IMR-90 (cell line): ENCODE results near the gene TMEM131L. TPM values are rescaled to one million over a fixed set of nuclear protein-coding genes. Genes with fewer than 3 reads are reported as not detected.

ENCODE experiments used
- ATAC-seq: fragments of 200-7000 bp; cut with Tn5 transposase; 2 replicates; pipeline ENCODE4 v1.9.1; 2020; ENCODE audit warnings: low read depth, mild to moderate bottlenecking, moderate library complexity
- BruUV-seq: library from RNA; stranded (reverse); fragments of 400-500 nt; replicated peaks from 2 replicates; lab custom pipeline; 2021; lab: Mats Ljungman, UMichigan
- CTCF ChIA-PET: fragments of 300-600 bp; formaldehyde crosslinking; extraction: SDS; loops from one replicate; lab custom pipeline; 2021; ENCODE audit warnings: antibody characterized with exemption; lab: Yijun Ruan, JAX
- POLR2A ChIA-PET: fragments of 300-600 bp; sonication (Branson Sonifier 250); formaldehyde crosslinking; loops from one replicate; lab custom pipeline; 2022; ENCODE audit warnings: antibody characterized with exemption; ENCODE audit not compliant: unreplicated experiment; lab: Charles Lee
- DNase-seq: peaks from one replicate; pipeline ENCODE4 v3.0.0; 2013
- H2AFZ ChIP-seq: replicated peaks from 2 replicates; pipeline ENCODE3; 2013; ENCODE audit warnings: low read length, mild to moderate bottlenecking; ENCODE audit not compliant: poor library complexity
- H2AK5ac ChIP-seq: 2 replicates; pipeline ENCODE4 v1.6.1; 2013; ENCODE audit warnings: low read depth, low read length, inconsistent platforms
- H2AK9ac ChIP-seq: replicated peaks from 2 replicates; pipeline ENCODE3; 2013; ENCODE audit warnings: mild to moderate bottlenecking, low read depth, low read length, moderate library complexity; ENCODE audit not compliant: poor library complexity
- H2BK120ac ChIP-seq: 2 replicates; pipeline ENCODE4 v1.6.1; 2013; ENCODE audit warnings: low read depth, low read length, inconsistent platforms
- H2BK15ac ChIP-seq: 3 replicates; pipeline ENCODE4 v1.6.1; 2013; ENCODE audit warnings: low read depth, low read length, inconsistent platforms
- H2BK20ac ChIP-seq: 2 replicates; pipeline ENCODE4 v1.6.1; 2013; ENCODE audit warnings: low read depth, mild to moderate bottlenecking, inconsistent platforms, low read length, moderate library complexity
- H2BK5ac ChIP-seq: 2 replicates; pipeline ENCODE4 v1.6.1; 2013; ENCODE audit warnings: mild to moderate bottlenecking, low read depth, low read length, inconsistent platforms; ENCODE audit not compliant: poor library complexity, severe bottlenecking
- H3K14ac ChIP-seq: replicated peaks from 2 replicates; pipeline ENCODE4 v1.6.1; 2013; ENCODE audit warnings: low read depth, low read length, inconsistent platforms
- H3K18ac ChIP-seq: 2 replicates; pipeline ENCODE4 v1.6.1; 2013; ENCODE audit warnings: low read depth, low read length, control low read depth
- H3K23ac ChIP-seq: 2 replicates; pipeline ENCODE4 v1.6.1; 2013; ENCODE audit warnings: low read depth, low read length, inconsistent platforms
- H3K27ac ChIP-seq: 2 replicates; pipeline ENCODE4 v1.5.1; 2013; ENCODE audit warnings: mild to moderate bottlenecking, control low read depth, low read length; ENCODE audit not compliant: insufficient read depth
- H3K27me3 ChIP-seq: 2 replicates; pipeline ENCODE4 v1.6.1; 2013; ENCODE audit warnings: low read length; ENCODE audit not compliant: control insufficient read depth, insufficient read depth
- H3K36me3 ChIP-seq: 2 replicates; pipeline ENCODE4 v1.6.1; 2013; ENCODE audit warnings: low read length, mixed read lengths; ENCODE audit not compliant: control insufficient read depth, insufficient read depth
- H3K4ac ChIP-seq: 2 replicates; pipeline ENCODE4 v1.6.1; 2013; ENCODE audit warnings: low read depth, low read length, inconsistent platforms
- H3K4me1 ChIP-seq: 2 replicates; pipeline ENCODE4 v1.6.1; 2013; ENCODE audit warnings: low read length, mixed read lengths; ENCODE audit not compliant: control insufficient read depth, insufficient read depth
- H3K4me2 ChIP-seq: 2 replicates; pipeline ENCODE4 v1.6.1; 2013; ENCODE audit warnings: low read depth, mild to moderate bottlenecking, control low read depth, low read length, moderate library complexity
- H3K4me3 ChIP-seq: 2 replicates; pipeline ENCODE4 v1.5.1; 2013; ENCODE audit warnings: low read depth, mild to moderate bottlenecking, control low read depth, low read length, moderate library complexity; ENCODE audit not compliant: insufficient read depth
- H3K56ac ChIP-seq: 2 replicates; pipeline ENCODE4 v1.6.1; 2013; ENCODE audit warnings: low read length, inconsistent platforms; ENCODE audit not compliant: insufficient read depth; ENCODE audit errors: extremely low read depth
- H3K79me1 ChIP-seq, 2 experiments: 2 replicates each; pipeline ENCODE4 v1.6.1; 2013; ENCODE audit warnings: low read length in 2 of 2, inconsistent platforms in 1 of 2, low read depth in 1 of 2
- H3K9ac ChIP-seq: 2 replicates; pipeline ENCODE4 v1.6.1; 2013; ENCODE audit warnings: low read depth, low read length, control low read depth
- H3K9me1 ChIP-seq: 2 replicates; pipeline ENCODE4 v1.6.1; 2013; ENCODE audit warnings: low read length, inconsistent platforms; ENCODE audit not compliant: insufficient read depth
- H3K9me3 ChIP-seq: 2 replicates; pipeline ENCODE4 v1.6.1; 2013; ENCODE audit warnings: low read length; ENCODE audit not compliant: control insufficient read depth, insufficient read depth
- H4K20me1 ChIP-seq: 2 replicates; pipeline ENCODE4 v1.6.1; 2013; ENCODE audit warnings: low read length, inconsistent platforms; ENCODE audit not compliant: insufficient read depth
- H4K5ac ChIP-seq: 2 replicates; pipeline ENCODE4 v1.6.1; 2013; ENCODE audit warnings: mild to moderate bottlenecking, low read depth, low read length, control low read depth
- H4K8ac ChIP-seq, 2 experiments: 2 replicates each; pipeline ENCODE4 v1.6.1; 2013; ENCODE audit warnings: low read depth in 2 of 2, low read length in 2 of 2, control low read depth in 1 of 2, inconsistent platforms in 1 of 2
- H4K91ac ChIP-seq: 2 replicates; pipeline ENCODE4 v1.6.1; 2013; ENCODE audit warnings: low read depth, low read length, inconsistent platforms; ENCODE audit not compliant: insufficient read depth
- CEBPB ChIP-seq: IDR thresholded peaks from 2 replicates; pipeline ENCODE4 v1.6.1; 2012; ENCODE audit warnings: low read depth, low read length, improper control_type of control experiment
- CTCF ChIP-seq: conservative IDR thresholded peaks from 2 replicates; pipeline ENCODE4 v1.5.1; 2012; ENCODE audit warnings: mild to moderate bottlenecking, low read depth, low read length, improper control_type of control experiment
- ELK1 ChIP-seq: fragments of 150-350 bp; IDR thresholded peaks from 2 replicates; pipeline ENCODE4 v1.6.1; 2016; ENCODE audit warnings: low read depth, mild to moderate bottlenecking, low read length, moderate library complexity, borderline replicate concordance
- FOS ChIP-seq: fragments of 150-350 bp; IDR thresholded peaks from 2 replicates; pipeline ENCODE4 v1.6.1; 2016; ENCODE audit warnings: low read depth, low read length
- MAFK ChIP-seq: IDR thresholded peaks from 2 replicates; pipeline ENCODE4 v1.6.1; 2012; ENCODE audit warnings: low read depth, low read length, improper control_type of control experiment
- MXI1 ChIP-seq: IDR thresholded peaks from 2 replicates; pipeline ENCODE4 v1.6.1; 2012; ENCODE audit warnings: low read depth, mild to moderate bottlenecking, low read length, moderate library complexity, borderline replicate concordance
- NFE2L2 ChIP-seq: fragments of 150-350 bp; IDR thresholded peaks from 2 replicates; pipeline ENCODE4 v1.6.1; 2016; ENCODE audit warnings: low read depth, mild to moderate bottlenecking, low read length
- POLR2A ChIP-seq: IDR thresholded peaks from 2 replicates; pipeline ENCODE4 v1.6.1; 2012; ENCODE audit warnings: mild to moderate bottlenecking, low read depth, low read length
- RAD21 ChIP-seq: IDR thresholded peaks from 2 replicates; pipeline ENCODE4 v1.6.1; 2012; ENCODE audit warnings: low read length, improper control_type of control experiment
- RCOR1 ChIP-seq: IDR thresholded peaks from 2 replicates; pipeline ENCODE4 v1.6.1; 2012; ENCODE audit warnings: mild to moderate bottlenecking, low read length, improper control_type of control experiment; ENCODE audit not compliant: insufficient replicate concordance
- RFX5 ChIP-seq: IDR thresholded peaks from 2 replicates; pipeline ENCODE4 v1.8.0; 2012; ENCODE audit warnings: low read depth, mild to moderate bottlenecking, low read length, moderate library complexity
- SMC3 ChIP-seq: fragments of 150-350 bp; IDR thresholded peaks from 2 replicates; pipeline ENCODE4 v1.6.1; 2016; ENCODE audit warnings: low read depth, mild to moderate bottlenecking, antibody characterized with exemption, low read length, moderate library complexity
- USF2 ChIP-seq: fragments of 150-350 bp; IDR thresholded peaks from 2 replicates; pipeline ENCODE4 v1.6.1; 2017; ENCODE audit warnings: mild to moderate bottlenecking, antibody characterized with exemption, low read length, low read depth
- WGBS, 2 experiments: methylation state at CpG; one replicate each; pipeline versions ENCODE4 v1.1.5 to v1.1.7; 2013; ENCODE audit warnings: missing lambda C conversion rate in 2 of 2; ENCODE audit not compliant: insufficient read length in 1 of 2; ENCODE audit errors: extremely low coverage in 2 of 2; 5-methylcytosine and 5-hydroxymethylcytosine counted together
- dilution Hi-C: fragments of 300-500 bp; cut with HindIII; formaldehyde crosslinking; loops from one replicate; pipeline ENCODE4 v1.14.3; 2018; ENCODE audit warnings: low sequenced_read_pairs; ENCODE audit not compliant: unreplicated experiment
- in situ Hi-C: fragments of 300-500 bp; cut with MboI; formaldehyde crosslinking; loops from 3 replicates; pipeline ENCODE4 v1.14.3; 2019; ENCODE audit warnings: low sequenced_read_pairs, inconsistent platforms, mixed read lengths
- intact Hi-C: fragments of 100-400 bp; cut with micrococcal nuclease; formaldehyde crosslinking; loops from 2 replicates; pipeline ENCODE4 v1.10.0; 2022
- polyA plus RNA-seq, 3 experiments: library from polyadenylated mRNA; depleted of rRNA; stranded (reverse); fragments of >200 nt; gene quantifications; 2 replicates each; pipeline ENCODE4 v1.2.3, GENCODE V29; 2012; ENCODE audit warnings: low replicate concordance in 1 of 3
- total RNA-seq: library from RNA; depleted of rRNA; stranded (reverse); fragments of >200 nt; gene quantifications from 2 replicates; pipeline ENCODE4 v1.2.3, GENCODE V29; 2012

Gene TMEM131L
- total and polyA plus RNA-seq, 2 of the 4 experiments (the other 2 are of a cell fraction), result 8.4 to 23.8 TPM

GRCh38 chr4:153582954-153583702 lies 117.0 kb downstream of the TMEM131L start (continued):
- no peak for TF ChIP-seq FOS

- no peaks in the 10 kb centered on the region for H4K20me1 ChIP-seq
- H3K27ac ChIP-seq, result no peak overlapping the region
- H3K9me3 ChIP-seq, result no peaks in the 10 kb centered on the region
- no peak overlapping the region for H3K4ac ChIP-seq
- dilution Hi-C loops, result no loop called here
- H3K4me2 ChIP-seq, result no peak overlapping the region
- no peak overlapping the region for H3K14ac ChIP-seq
- no peak overlapping the region for H3K23ac ChIP-seq
- intact Hi-C loops, result no loop called here
- H2BK5ac ChIP-seq, result no peak overlapping the region
- H2BK15ac ChIP-seq, result no peak overlapping the region
- H3K56ac ChIP-seq, result no peak overlapping the region
- no peaks in the 10 kb centered on the region; the same call in 1 of the 2 replicates for H3K9me1 ChIP-seq
- ATAC-seq (no peak), DNase-seq (no peak)
- no TSS peak for BruUV-seq
- peaks cover 5% of the 10 kb centered on the region; the same call in 1 of the 2 replicates for H3K36me3 ChIP-seq
- ChIA-PET CTCF (interaction anchor here (1.0 kb wide), 1 partner anchor 58 kb away, joined by 3 read pairs; no protein-coding TSS in a partner anchor), POLR2A (no interaction called here)
- no peak overlapping the region for H3K9ac ChIP-seq
- no peak overlapping the region for H2AK5ac ChIP-seq
- no peak overlapping the region for H2AFZ ChIP-seq
- H3K18ac ChIP-seq, result no peak overlapping the region
- H2AK9ac ChIP-seq, result no peak overlapping the region
- in situ Hi-C loops, result loop anchor here (25.0 kb wide), 1 partner anchor 748 kb away; no protein-coding TSS in a partner anchor
- no peaks in the 10 kb centered on the region for H3K27me3 ChIP-seq
- no peak overlapping the region for H4K8ac ChIP-seq
- no peaks in the 10 kb centered on the region for H3K79me1 ChIP-seq
- no peak overlapping the region for H4K5ac ChIP-seq
- WGBS, 2 experiments, result 67% methylated on average over 4 of the region's 7 CpGs; no CpG with 5 or more reads in 1 of the 2 experiments
- H2BK20ac ChIP-seq, result no peak overlapping the region
- H3K4me3 ChIP-seq, result no peak overlapping the region
- no peak overlapping the region for H2BK120ac ChIP-seq
- no peak overlapping the region for H4K91ac ChIP-seq
- H3K4me1 ChIP-seq, result no peaks in the 10 kb centered on the region
- TF ChIP-seq MXI1 (no peak), FOS (no peak), RAD21 (no peak), CEBPB (no peak), NFE2L2 (no peak), CTCF (no peak), SMC3 (no peak), USF2 (no peak), RCOR1 (no peak), ELK1 (no peak), RFX5 (no peak), POLR2A (no peak), MAFK (no peak)
Observed at GRCh38 chr4:153585026-153585425, 118.9 kb downstream of the TMEM131L start.
